BJ (cell line): ENCODE results near the gene NEK8. TPM values are rescaled to one million over a fixed set of nuclear protein-coding genes. Genes with fewer than 3 reads are reported as not detected.

Experiments
- CTCF ChIA-PET: fragments of 350-600 bp; formaldehyde crosslinking; extraction: SDS; loops from one replicate; lab custom pipeline; 2021; ENCODE audit warnings: antibody characterized with exemption, inconsistent platforms; lab: Yijun Ruan, JAX
- POLR2A ChIA-PET: fragments of 300-600 bp; sonication (Branson Sonifier 250); formaldehyde crosslinking; extraction: SDS; loops from one replicate; lab custom pipeline; 2021; ENCODE audit warnings: antibody characterized with exemption; lab: Charles Lee
- DNase-seq: peaks from one replicate; pipeline ENCODE4 v3.0.0-alpha.2; 2011; ENCODE audit warnings: low read depth
- H3K27me3 ChIP-seq: 2 replicates; pipeline ENCODE4 v1.6.0; 2011; ENCODE audit warnings: low read length; ENCODE audit not compliant: control insufficient read depth, insufficient read depth
- H3K36me3 ChIP-seq: 2 replicates; pipeline ENCODE4 v1.5.1; 2011; ENCODE audit warnings: low read length; ENCODE audit not compliant: control insufficient read depth, insufficient read depth
- H3K4me3 ChIP-seq: 2 replicates; pipeline ENCODE4 v1.5.1; 2011; ENCODE audit warnings: low read depth, mild to moderate bottlenecking, control low read depth, low read length
- CTCF ChIP-seq: IDR thresholded peaks from 2 replicates; pipeline ENCODE4 v1.5.1; 2011; ENCODE audit warnings: low read depth, mild to moderate bottlenecking, control low read depth, inconsistent platforms, low read length, moderate library complexity; ENCODE audit not compliant: insufficient read depth
- polyA plus RNA-seq: library from polyadenylated mRNA; depleted of rRNA; stranded (reverse); fragments of >200 nt; gene quantifications from 2 replicates; pipeline ENCODE4 v1.2.3, GENCODE V29; 2011

Gene NEK8
- polyA plus RNA-seq, 1 experiment, result 5.3 TPM

GRCh38 chr17:28714281-28714680, 14.3 kb upstream of the NEK8 start:
- Histone ChIP-seq H3K27me3 (no peaks in the 10 kb centered on the region), H3K36me3 (peaks cover 19% of the 10 kb centered on the region), H3K4me3 (no peak overlapping the region)
- no peak for TF ChIP-seq CTCF
- ChIA-PET POLR2A (no interaction called here), CTCF (interaction anchor here (4.5 kb wide), 1 partner anchor 12 kb away, joined by 21 read pairs; the partner anchor contains the start of gene TLCD1)
- no peak for DNase-seq

- no peaks in the 10 kb centered on the region for H3K27me3 ChIP-seq
- no peak overlapping the region for H3K4me3 ChIP-seq
- ChIA-PET CTCF (interaction anchor here (0.6 to 4.5 kb wide), 6 partner anchors 9 to 884 kb away, joined by 3 to 21 read pairs (median 3); partner anchors contain the start of gene TLCD1), POLR2A (no interaction called here)
- no peak for DNase-seq
- TF ChIP-seq CTCF, result no peak
- peaks cover 19% of the 10 kb centered on the region for H3K36me3 ChIP-seq
These were observed 13.4 kb upstream of the NEK8 start for GRCh38 chr17:28715217-28715616.

GRCh38 chr17:28716740-28717577, 11.6 kb upstream of the NEK8 start:
- ChIA-PET CTCF (interaction anchor here (1.1 to 4.5 kb wide), 3 partner anchors 10 to 47 kb away, joined by 3 to 21 read pairs (median 5); partner anchors contain the start of gene TLCD1), POLR2A (no interaction called here)
- Histone ChIP-seq H3K4me3 (peak overlapping the region; percentile 55), H3K36me3 (peaks cover 22% of the 10 kb centered on the region), H3K27me3 (no peaks in the 10 kb centered on the region)
- TF ChIP-seq CTCF, result no peak
- DNase-seq, result no peak

- ChIA-PET CTCF (interaction anchor here (1.4 to 4.5 kb wide), 3 partner anchors 9 to 32 kb away, joined by 3 to 21 read pairs (median 9); partner anchors contain the start of gene TLCD1), POLR2A (no interaction called here)
- TF ChIP-seq CTCF, result peak; percentile 35
- peaks cover 24% of the 10 kb centered on the region for H3K36me3 ChIP-seq
- no peaks in the 10 kb centered on the region for H3K27me3 ChIP-seq
- H3K4me3 ChIP-seq, result peak within 1 kb of the TSS; percentile 55
- peak; percentile 46 for DNase-seq
These were observed 10.8 kb upstream of the NEK8 start, which contains the start of gene RAB34 for GRCh38 chr17:28717578-28718332. TSS of gene RAB34 (minus strand) at chr17:28717868. CDS start at chr17:28717266, 602 bp downstream.
